ENCODE data around the gene ATG4D.

- TF ChIP-seq CTCF (IDR thresholded peaks at IDR 0.05) = no peak
- TF ChIP-seq POLR2A (IDR thresholded peaks at IDR 0.05) = peak in 1 of 2 donors; percentile 75
These were observed 58.8 kb downstream of the ATG4D start for GRCh38 chr19:10602330-10603083.
